GM12872 (cell line): ENCODE results near the gene GPR84.

Source experiments
- TF ChIP-seq, protein P1 (sequence below): IDR thresholded peaks from 3 replicates; pipeline ENCODE4 v1.5.1; 2011; ENCODE audit warnings: low read depth, mild to moderate bottlenecking, low read length, moderate library complexity; ENCODE audit not compliant: insufficient read depth

GPR84 gene

DNA sequence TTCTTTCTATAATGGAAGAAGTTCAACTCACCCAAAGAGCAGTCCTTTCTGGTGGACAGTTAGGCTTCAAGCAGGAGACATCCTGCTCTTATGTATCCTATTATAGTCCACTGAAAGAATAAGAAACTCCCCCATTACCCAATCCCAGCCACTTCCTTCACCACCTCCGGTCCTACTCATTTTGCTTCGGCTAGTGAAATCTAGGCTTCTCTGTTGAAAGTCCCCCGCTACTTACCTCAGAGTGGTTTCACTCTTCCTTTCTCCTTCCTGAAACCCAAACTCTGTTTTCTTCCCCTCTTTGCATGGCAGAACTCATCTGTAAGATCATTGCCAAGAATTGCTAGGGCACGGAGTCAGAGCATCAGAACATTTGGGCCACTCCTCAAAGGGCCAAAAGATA lies at the start of gene GPR84:
Gene GPR84 (minus strand): TSS at position 74 of the 400 bp plus-strand sequence. CDS start 635 bp downstream, outside the sequence.
- TF ChIP-seq, protein P1, sequence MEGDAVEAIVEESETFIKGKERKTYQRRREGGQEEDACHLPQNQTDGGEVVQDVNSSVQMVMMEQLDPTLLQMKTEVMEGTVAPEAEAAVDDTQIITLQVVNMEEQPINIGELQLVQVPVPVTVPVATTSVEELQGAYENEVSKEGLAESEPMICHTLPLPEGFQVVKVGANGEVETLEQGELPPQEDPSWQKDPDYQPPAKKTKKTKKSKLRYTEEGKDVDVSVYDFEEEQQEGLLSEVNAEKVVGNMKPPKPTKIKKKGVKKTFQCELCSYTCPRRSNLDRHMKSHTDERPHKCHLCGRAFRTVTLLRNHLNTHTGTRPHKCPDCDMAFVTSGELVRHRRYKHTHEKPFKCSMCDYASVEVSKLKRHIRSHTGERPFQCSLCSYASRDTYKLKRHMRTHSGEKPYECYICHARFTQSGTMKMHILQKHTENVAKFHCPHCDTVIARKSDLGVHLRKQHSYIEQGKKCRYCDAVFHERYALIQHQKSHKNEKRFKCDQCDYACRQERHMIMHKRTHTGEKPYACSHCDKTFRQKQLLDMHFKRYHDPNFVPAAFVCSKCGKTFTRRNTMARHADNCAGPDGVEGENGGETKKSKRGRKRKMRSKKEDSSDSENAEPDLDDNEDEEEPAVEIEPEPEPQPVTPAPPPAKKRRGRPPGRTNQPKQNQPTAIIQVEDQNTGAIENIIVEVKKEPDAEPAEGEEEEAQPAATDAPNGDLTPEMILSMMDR, result no peak

- TF ChIP-seq, protein P1, result no peak
Measured at GRCh38 chr12:54413284-54414190, 49.3 kb upstream of the GPR84 start.

- TF ChIP-seq, protein P1, result no peak
Measured at GRCh38 chr12:54412786-54413185, 48.5 kb upstream of the GPR84 start.

DNA sequence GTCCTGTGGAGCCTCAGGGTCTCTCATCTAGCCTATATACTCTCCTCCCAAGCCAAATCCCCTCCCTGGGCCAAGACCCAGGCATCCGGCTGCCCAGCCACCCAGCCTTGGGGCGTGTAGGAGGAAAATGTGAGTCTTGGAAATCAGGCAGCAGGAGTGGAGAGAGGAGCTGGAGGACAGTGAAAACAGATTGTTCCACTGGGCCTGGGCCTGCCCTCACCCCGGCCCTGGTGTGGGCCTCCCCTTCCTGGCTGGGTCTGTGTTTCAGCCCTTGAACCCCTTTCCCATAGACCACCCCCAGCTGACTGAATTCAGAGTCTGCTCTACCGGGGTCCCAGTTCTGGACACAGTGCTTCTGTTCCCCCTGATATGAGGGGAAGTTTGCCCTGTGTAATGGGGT lies 48.1 kb upstream of the GPR84 start:
- TF ChIP-seq, protein P1, result no peak

DNA sequence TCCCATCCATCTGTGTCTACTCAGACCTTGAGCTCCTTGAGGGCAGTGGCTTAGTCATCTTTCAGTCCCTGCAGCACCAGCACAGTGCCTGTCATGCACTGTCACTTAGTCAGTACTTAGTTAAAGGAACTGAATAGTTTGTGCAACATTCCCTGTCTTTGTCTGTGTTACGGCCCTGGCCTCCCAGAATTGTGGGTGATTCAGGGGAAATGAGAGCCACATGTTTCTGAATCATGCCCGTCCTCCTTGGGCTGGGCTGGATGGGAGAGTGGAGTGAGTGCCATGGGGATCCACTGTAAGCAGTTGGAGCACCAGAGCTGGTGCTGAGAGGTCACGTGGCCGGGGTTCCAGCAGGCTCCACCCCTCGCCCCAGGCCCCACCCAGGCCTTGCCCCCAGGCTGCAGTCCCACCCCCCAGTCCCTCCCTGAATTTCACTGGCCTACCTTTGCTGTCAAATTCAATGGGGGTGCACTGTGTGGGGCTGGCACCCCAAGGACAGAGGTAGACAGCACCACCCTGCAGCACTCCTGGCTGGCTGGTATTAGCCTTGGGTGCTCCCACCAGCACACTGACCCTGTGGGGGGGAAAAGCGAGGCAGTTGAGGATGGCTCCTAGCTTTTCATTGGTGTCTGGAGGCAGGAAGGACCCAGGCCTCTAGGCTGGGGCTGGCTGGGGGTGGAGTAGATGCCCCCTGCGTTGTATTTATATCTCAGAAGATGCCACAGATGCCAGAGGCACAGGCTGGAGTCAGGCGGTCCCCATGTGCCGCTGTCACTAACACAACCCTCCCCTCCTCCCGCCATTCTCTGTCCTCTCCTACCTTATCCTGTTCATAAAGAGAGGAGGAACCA lies 47.3 kb upstream of the GPR84 start:
- TF ChIP-seq, protein P1, result no peak

GRCh38 chr12:54409267-54409666 lies 45.0 kb upstream of the GPR84 start:
- TF ChIP-seq, protein P1, result no peak

- TF ChIP-seq, protein P1, result no peak
Measured at GRCh38 chr12:54407183-54407905, 43.1 kb upstream of the GPR84 start.
